GM12891 (cell line): ENCODE data around the gene OGDH.

ENCODE experiments used
- POLR2A ChIP-seq: IDR thresholded peaks from 2 replicates; pipeline ENCODE4 v1.6.1; 2011; ENCODE audit warnings: low read depth, low read length, control low read depth
- POLR2AphosphoS5 ChIP-seq: IDR thresholded peaks from 2 replicates; pipeline ENCODE4 v1.6.1; 2011; ENCODE audit warnings: low read depth, low read length, control low read depth
- TAF1 ChIP-seq: IDR thresholded peaks from 2 replicates; pipeline ENCODE4 v1.6.1; 2011; ENCODE audit warnings: low read depth, low read length, control low read depth

DNA sequence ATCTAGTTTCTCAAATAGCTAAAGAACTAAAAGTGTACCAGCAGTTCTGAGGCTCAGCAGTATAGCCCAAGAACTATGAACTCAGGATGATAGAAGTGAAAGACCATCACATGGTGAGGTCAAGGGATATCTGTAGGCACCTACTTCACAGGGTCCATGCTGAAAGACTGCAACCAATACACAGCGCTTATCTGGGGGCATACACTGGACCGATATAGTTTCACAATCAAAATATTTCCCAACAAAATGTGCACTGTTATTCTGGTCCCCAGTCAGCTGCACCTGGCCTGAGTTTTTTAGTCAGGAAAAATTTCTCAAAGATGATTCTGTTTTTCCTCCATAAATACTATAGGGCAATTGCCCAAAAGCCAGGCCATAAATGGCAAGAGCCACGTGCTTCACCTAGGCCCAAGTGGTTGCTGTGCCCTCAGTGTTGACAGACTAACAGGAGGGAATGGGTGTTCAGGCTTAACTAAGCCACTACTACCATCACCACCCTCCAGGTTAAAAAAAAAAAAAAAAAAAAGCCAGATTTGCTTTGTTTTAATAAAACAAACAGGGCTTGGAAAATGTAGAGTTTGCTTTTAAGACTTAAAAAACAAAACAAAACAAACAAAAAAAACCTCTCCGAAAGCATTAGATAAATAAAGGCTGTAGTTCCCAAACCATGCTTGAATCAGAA is 58.5 kb downstream of the OGDH start:
- no peak for TF ChIP-seq POLR2AphosphoS5
- no peak for TF ChIP-seq TAF1
- no peak for TF ChIP-seq POLR2A
